NOMO-1 treated with DMSO at 0.1 percent for 48 hours (cell line): ENCODE results near the gene SDK2.

Experiments used
- DNase-seq: peaks from one replicate; lab custom pipeline; 2025; ENCODE audit not compliant: unreplicated experiment; lab: John Stamatoyannopoulos, UW

The SDK2 gene

GRCh38 chr17:73336408-73337329 is 307.6 kb downstream of the SDK2 start:
- DNase-seq = no peak

GRCh38 chr17:73335591-73336407 is 308.4 kb downstream of the SDK2 start:
- DNase-seq = no peak

GRCh38 chr17:73334771-73335513 is 309.3 kb downstream of the SDK2 start:
- DNase-seq = no peak

GRCh38 chr17:73333445-73333844 is 310.8 kb downstream of the SDK2 start:
- peak; percentile 55 for DNase-seq

GRCh38 chr17:73331060-73331459 is 313.2 kb downstream of the SDK2 start:
- DNase-seq = no peak

- no peak for DNase-seq
Measured at GRCh38 chr17:73327676-73328075, 316.6 kb downstream of the SDK2 start.

- DNase-seq = peak; percentile 25
Measured at GRCh38 chr17:73325527-73325842, 318.8 kb downstream of the SDK2 start.

GRCh38 chr17:73324711-73325526 is 319.3 kb downstream of the SDK2 start:
- DNase-seq = no peak

- DNase-seq = no peak
Measured at GRCh38 chr17:73324160-73324475, 320.1 kb downstream of the SDK2 start.

GRCh38 chr17:73323409-73324159 is 320.7 kb downstream of the SDK2 start:
- DNase-seq = peak; percentile 29

GRCh38 chr17:73320601-73321264 is 323.5 kb downstream of the SDK2 start:
- no peak for DNase-seq

- DNase-seq = no peak
Measured at GRCh38 chr17:73319766-73320165, 324.5 kb downstream of the SDK2 start.

- DNase-seq = no peak
Measured at GRCh38 chr17:73318836-73319235, 325.4 kb downstream of the SDK2 start.

GRCh38 chr17:73318427-73318813 is 325.8 kb downstream of the SDK2 start:
- no peak for DNase-seq

- DNase-seq = no peak
Measured at GRCh38 chr17:73317513-73318426, 326.5 kb downstream of the SDK2 start.

GRCh38 chr17:73316919-73317505 is 327.2 kb downstream of the SDK2 start:
- DNase-seq = no peak

GRCh38 chr17:73315471-73315870 is 328.8 kb downstream of the SDK2 start:
- DNase-seq = no peak

- no peak for DNase-seq
Measured at GRCh38 chr17:73313526-73314127, 330.6 kb downstream of the SDK2 start.
